Caco-2 (cell line): ENCODE results near the gene OSM. TPM values are rescaled to one million over a fixed set of nuclear protein-coding genes. Genes with fewer than 3 reads are reported as not detected.

ENCODE experiments used
- BruUV-seq: library from RNA; stranded (reverse); fragments of 400-500 nt; replicated peaks from 2 replicates; lab custom pipeline; 2021; lab: Mats Ljungman, UMichigan
- CTCF ChIA-PET: fragments of 300-600 bp; sonication (Branson Sonifier 250); formaldehyde crosslinking; loops from one replicate; lab custom pipeline; 2022; ENCODE audit warnings: antibody characterized with exemption; lab: Charles Lee
- POLR2A ChIA-PET: fragments of 300-600 bp; sonication (Branson Sonifier 250); formaldehyde crosslinking; loops from one replicate; lab custom pipeline; 2022; ENCODE audit warnings: antibody characterized with exemption; lab: Charles Lee
- DNase-seq, 2 experiments: peaks; one replicate each; pipeline versions ENCODE4 v3.0.0 to v3.0.0-alpha.2; 2020 to 2022
- H3K27me3 ChIP-seq: replicated peaks from 2 replicates; pipeline ENCODE4 v1.6.0; 2011; ENCODE audit warnings: low read length; ENCODE audit not compliant: control insufficient read depth, insufficient read depth
- H3K36me3 ChIP-seq: 2 replicates; pipeline ENCODE4 v1.5.1; 2011; ENCODE audit warnings: low read length; ENCODE audit not compliant: control insufficient read depth, insufficient read depth
- H3K4me1 ChIP-seq: fragments of 250-450 bp; sonication (Bioruptor Pico); 2 replicates; pipeline ENCODE4 v1.5.1; 2020; ENCODE audit warnings: mild to moderate bottlenecking
- H3K4me3 ChIP-seq: 2 replicates; pipeline ENCODE4 v1.5.1; 2011; ENCODE audit warnings: low read depth, mild to moderate bottlenecking, control low read depth, low read length
- H3K9me3 ChIP-seq: fragments of 250-450 bp; sonication (Bioruptor Pico); 2 replicates; pipeline ENCODE4 v1.5.1; 2020; ENCODE audit warnings: mild to moderate bottlenecking, moderate library complexity
- H3K27ac Mint-ChIP-seq: one replicate; pipeline ENCODE4 v1.8.0; 2022; ENCODE audit warnings: mixed read lengths; ENCODE audit not compliant: unreplicated experiment
- H3K27me3 Mint-ChIP-seq: one replicate; pipeline ENCODE4 v1.8.0; 2022; ENCODE audit warnings: mixed read lengths; ENCODE audit not compliant: insufficient read depth, unreplicated experiment
- H3K36me3 Mint-ChIP-seq: one replicate; pipeline ENCODE4 v1.8.0; 2022; ENCODE audit warnings: mild to moderate bottlenecking, mixed read lengths; ENCODE audit not compliant: insufficient read depth, unreplicated experiment
- H3K4me1 Mint-ChIP-seq: one replicate; pipeline ENCODE4 v1.8.0; 2022; ENCODE audit warnings: low read depth, mixed read lengths; ENCODE audit not compliant: unreplicated experiment
- H3K4me3 Mint-ChIP-seq: one replicate; pipeline ENCODE4 v1.8.0; 2022; ENCODE audit warnings: mild to moderate bottlenecking, moderate library complexity, mixed read lengths; ENCODE audit not compliant: unreplicated experiment
- H3K9me3 Mint-ChIP-seq: one replicate; pipeline ENCODE4 v1.8.0; 2022; ENCODE audit warnings: mixed read lengths; ENCODE audit not compliant: unreplicated experiment
- intact Hi-C: fragments of 100-400 bp; cut with micrococcal nuclease; formaldehyde crosslinking; loops from one replicate; pipeline ENCODE4 v1.10.0; 2022; ENCODE audit not compliant: unreplicated experiment
- total RNA-seq: library from RNA; stranded (reverse); gene quantifications from 2 replicates; pipeline ENCODE4 v1.2.3, GENCODE V29; 2022
- TF ChIP-seq, protein P1 (sequence below), 2 experiments: fragments of 200-600 bp in 1 of 2; IDR thresholded peaks; 1 replicate in 1 of 2; 2 replicates in 1 of 2; pipeline versions ENCODE4 v1.5.1 to v1.8.0; 2011 to 2022; ENCODE audit warnings: antibody characterized with exemption in 1 of 2, control low read depth in 1 of 2, inconsistent platforms in 1 of 2, low read depth in 1 of 2, low read length in 1 of 2, mild to moderate bottlenecking in 1 of 2, moderate library complexity in 1 of 2; ENCODE audit not compliant: insufficient read depth in 1 of 2, severe bottlenecking in 1 of 2, unreplicated experiment in 1 of 2

The OSM gene
- total RNA-seq, 1 experiment from 2014 or later, result not detected

DNA sequence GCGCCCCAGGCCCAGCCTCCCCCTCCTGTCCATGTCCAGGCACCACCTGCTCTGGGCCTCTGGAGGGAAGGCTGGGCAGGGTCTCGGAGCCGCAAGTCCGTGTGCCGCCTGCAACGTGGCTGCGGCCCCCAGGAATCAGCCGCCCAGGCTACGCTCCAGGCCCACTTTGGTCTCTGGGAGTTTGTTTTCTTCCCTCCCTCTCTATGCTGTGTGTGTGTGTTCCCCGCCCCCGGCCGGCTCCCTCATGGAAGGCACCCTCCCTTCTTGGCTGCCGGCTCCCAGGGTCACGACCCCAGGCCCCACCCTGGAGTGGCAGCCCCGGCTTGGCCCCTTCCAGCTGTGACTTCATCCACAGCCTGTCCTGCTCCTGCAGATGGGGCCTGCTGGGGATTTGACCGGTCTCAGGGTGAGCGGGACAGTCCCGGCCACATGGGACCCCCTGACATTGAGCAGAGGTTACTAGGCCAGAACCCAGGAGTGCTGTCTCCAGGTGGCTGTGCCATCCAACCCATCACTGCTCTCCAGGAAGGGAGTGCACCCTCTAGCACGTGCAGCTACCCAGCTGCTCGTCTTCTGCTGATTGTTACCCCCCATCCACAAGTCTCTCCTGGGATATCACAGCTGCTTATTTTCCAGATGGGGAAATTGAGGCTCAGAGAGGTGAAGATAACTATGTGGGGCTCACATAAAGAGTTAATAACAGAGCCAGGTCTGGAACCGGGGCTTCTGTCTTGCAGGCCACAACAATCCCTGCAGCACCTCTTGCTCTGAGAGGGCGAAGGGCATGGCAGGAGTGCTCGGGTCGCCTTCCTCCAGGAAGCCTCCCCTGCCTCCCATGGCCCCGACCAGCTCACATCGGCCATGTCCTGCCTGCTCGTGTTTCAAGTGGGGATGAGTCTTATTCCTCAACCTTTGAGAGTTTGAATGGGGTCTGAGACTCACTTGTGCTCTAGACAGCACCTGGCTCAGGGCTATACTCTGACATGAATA is 17.3 kb downstream of the OSM start:
- Mint-ChIP-seq H3K4me1 (peaks cover 32% of the 10 kb centered on the region), H3K27me3 (no peaks in the 10 kb centered on the region), H3K4me3 (peak overlapping the region; percentile 14), H3K9me3 (no peaks in the 10 kb centered on the region), H3K36me3 (no peaks in the 10 kb centered on the region), H3K27ac (peak overlapping the region; percentile 29)
- intact Hi-C loops, result no loop called here
- peaks cover 40% of the 10 kb centered on the region for H3K4me1 ChIP-seq
- H3K4me3 ChIP-seq, result no peak overlapping the region
- DNase-seq, result peak; percentile 68 to 72
- BruUV-seq, result no TSS peak
- H3K36me3 ChIP-seq, result no peaks in the 10 kb centered on the region
- H3K9me3 ChIP-seq, result no peaks in the 10 kb centered on the region
- TF ChIP-seq, protein P1, sequence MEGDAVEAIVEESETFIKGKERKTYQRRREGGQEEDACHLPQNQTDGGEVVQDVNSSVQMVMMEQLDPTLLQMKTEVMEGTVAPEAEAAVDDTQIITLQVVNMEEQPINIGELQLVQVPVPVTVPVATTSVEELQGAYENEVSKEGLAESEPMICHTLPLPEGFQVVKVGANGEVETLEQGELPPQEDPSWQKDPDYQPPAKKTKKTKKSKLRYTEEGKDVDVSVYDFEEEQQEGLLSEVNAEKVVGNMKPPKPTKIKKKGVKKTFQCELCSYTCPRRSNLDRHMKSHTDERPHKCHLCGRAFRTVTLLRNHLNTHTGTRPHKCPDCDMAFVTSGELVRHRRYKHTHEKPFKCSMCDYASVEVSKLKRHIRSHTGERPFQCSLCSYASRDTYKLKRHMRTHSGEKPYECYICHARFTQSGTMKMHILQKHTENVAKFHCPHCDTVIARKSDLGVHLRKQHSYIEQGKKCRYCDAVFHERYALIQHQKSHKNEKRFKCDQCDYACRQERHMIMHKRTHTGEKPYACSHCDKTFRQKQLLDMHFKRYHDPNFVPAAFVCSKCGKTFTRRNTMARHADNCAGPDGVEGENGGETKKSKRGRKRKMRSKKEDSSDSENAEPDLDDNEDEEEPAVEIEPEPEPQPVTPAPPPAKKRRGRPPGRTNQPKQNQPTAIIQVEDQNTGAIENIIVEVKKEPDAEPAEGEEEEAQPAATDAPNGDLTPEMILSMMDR (IDR thresholded peaks at IDR 0.05; ENCODE audit: insufficient read depth in 1 of 2, low read depth in 1 of 2, low read length in 1 of 2, severe bottlenecking in 1 of 2, unreplicated experiment in 1 of 2), result no peak
- CTCF ChIA-PET, result no interaction called here
- POLR2A ChIA-PET, result no interaction called here
- no peaks in the 10 kb centered on the region for H3K27me3 ChIP-seq

DNA sequence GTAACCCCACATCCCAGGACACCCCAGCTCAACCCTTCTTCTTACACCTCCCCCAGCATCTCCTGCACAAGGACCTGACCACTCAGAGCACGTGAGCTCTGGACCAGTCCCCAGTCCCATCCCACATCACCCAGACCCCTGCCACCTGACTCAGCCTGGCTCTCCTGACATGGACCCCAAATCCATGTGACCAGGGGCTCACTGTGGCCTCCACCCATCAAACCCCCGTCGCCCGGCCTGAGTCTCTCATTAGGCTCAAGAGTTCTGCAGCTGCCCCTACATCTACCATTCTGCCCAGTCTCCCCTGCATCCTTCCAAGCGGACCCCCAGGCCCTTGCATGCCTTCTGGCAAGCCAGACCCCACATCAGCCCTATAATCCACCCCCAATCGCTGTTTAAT is 18.2 kb downstream of the OSM start:
- DNase-seq, result no peak
- ChIA-PET CTCF (no interaction called here), POLR2A (no interaction called here)
- intact Hi-C loops, result no loop called here
- TF ChIP-seq, protein P1 (IDR thresholded peaks at IDR 0.05; ENCODE audit: insufficient read depth in 1 of 2, low read depth in 1 of 2, low read length in 1 of 2, severe bottlenecking in 1 of 2, unreplicated experiment in 1 of 2), result no peak
- no peaks in the 10 kb centered on the region for H3K9me3 Mint-ChIP-seq
- H3K4me1 ChIP-seq, result peaks cover 40% of the 10 kb centered on the region
- peak overlapping the region; percentile 29 for H3K27ac Mint-ChIP-seq
- peak overlapping the region; percentile 14 for H3K4me3 Mint-ChIP-seq
- H3K36me3 ChIP-seq, result no peaks in the 10 kb centered on the region; the same call in 1 of the 2 replicates
- no peaks in the 10 kb centered on the region for H3K27me3 Mint-ChIP-seq
- no peaks in the 10 kb centered on the region for H3K36me3 Mint-ChIP-seq
- peaks cover 32% of the 10 kb centered on the region for H3K4me1 Mint-ChIP-seq
- no peaks in the 10 kb centered on the region for H3K27me3 ChIP-seq
- no peak overlapping the region for H3K4me3 ChIP-seq
- no peaks in the 10 kb centered on the region for H3K9me3 ChIP-seq
- BruUV-seq, result no TSS peak

DNA sequence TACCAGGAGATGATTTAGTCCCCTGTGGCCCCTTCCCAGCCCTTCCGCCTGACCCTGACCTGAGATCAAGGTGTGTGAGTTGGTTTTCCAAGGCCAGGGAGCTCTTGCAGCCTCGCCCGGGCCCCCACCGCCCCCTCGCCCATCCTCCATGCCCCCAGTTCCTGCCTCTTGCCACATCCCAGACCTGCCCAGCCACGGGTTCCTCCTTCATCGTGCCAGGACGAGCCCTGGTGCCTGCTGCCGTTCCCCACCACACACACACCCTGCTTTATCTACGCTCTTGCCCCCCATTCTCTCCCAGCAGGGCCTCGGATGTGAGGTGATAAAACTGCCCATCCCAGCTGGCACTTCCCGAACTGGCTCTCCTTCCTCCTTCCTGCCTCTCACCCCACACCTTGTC is 18.7 kb downstream of the OSM start:
- Mint-ChIP-seq H3K27me3 (no peaks in the 10 kb centered on the region), H3K4me1 (peaks cover 30% of the 10 kb centered on the region), H3K9me3 (no peaks in the 10 kb centered on the region), H3K4me3 (peak overlapping the region; percentile 85), H3K36me3 (peaks cover 3% of the 10 kb centered on the region), H3K27ac (no peak overlapping the region)
- POLR2A ChIA-PET, result no interaction called here
- intact Hi-C loops, result loop anchor here (2.0 kb wide), 1 partner anchor 41 kb away; no protein-coding TSS in a partner anchor
- no peaks in the 10 kb centered on the region for H3K9me3 ChIP-seq
- no peaks in the 10 kb centered on the region; the same call in 1 of the 2 replicates for H3K36me3 ChIP-seq
- no TSS peak for BruUV-seq
- H3K27me3 ChIP-seq, result no peaks in the 10 kb centered on the region
- TF ChIP-seq, protein P1 (IDR thresholded peaks at IDR 0.05; ENCODE audit: insufficient read depth in 1 of 2, low read depth in 1 of 2, low read length in 1 of 2, severe bottlenecking in 1 of 2, unreplicated experiment in 1 of 2), result no peak
- no peak overlapping the region for H3K4me3 ChIP-seq
- H3K4me1 ChIP-seq, result peaks cover 40% of the 10 kb centered on the region
- DNase-seq, result no peak
- CTCF ChIA-PET, result interaction anchor here (0.6 kb wide), 1 partner anchor 39 kb away, joined by 3 read pairs; no protein-coding TSS in a partner anchor
